SK-N-SH (cell line): ENCODE data around the gene SEPSECS. TPM values are rescaled to one million over a fixed set of nuclear protein-coding genes. Genes with fewer than 3 reads are reported as not detected.

Experiments
- CTCF ChIA-PET: fragments of 300-600, 350-600 bp; formaldehyde crosslinking; extraction: SDS; loops from one replicate; lab custom pipeline; 2021; lab: Yijun Ruan, JAX
- POLR2A ChIA-PET: fragments of 350-600 bp; sonication (Branson Sonifier 250); formaldehyde crosslinking; extraction: SDS; loops from one replicate; lab custom pipeline; 2020; ENCODE audit warnings: antibody characterized with exemption, inconsistent platforms; lab: Yijun Ruan, JAX
- DNase-seq: peaks from one replicate; pipeline ENCODE4 v3.0.0; 2012
- H2AFZ ChIP-seq: fragments of 200-600 bp; sonication (generic); 2 replicates; pipeline ENCODE4 v1.8.1; 2016; ENCODE audit warnings: antibody characterized with exemption, mild to moderate bottlenecking, low read depth
- H3F3A ChIP-seq: fragments of 200-600 bp; sonication (generic); replicated peaks from 2 replicates; pipeline ENCODE3; 2016; ENCODE audit warnings: antibody characterized with exemption, mild to moderate bottlenecking; ENCODE audit not compliant: insufficient read depth
- H3K27ac ChIP-seq, 2 experiments: fragments of 200-500 bp in 1 of 2; fragments of 200-600 bp in 1 of 2; sonication (Bioruptor generic) in 1 of 2; sonication (generic), shearing (Covaris generic) in 1 of 2; 2 replicates each; pipeline versions ENCODE4 v1.5.1 to v1.6.1; 2014 to 2016; ENCODE audit warnings: low read depth in 2 of 2, inconsistent platforms in 1 of 2, low read length in 1 of 2, mild to moderate bottlenecking in 1 of 2, mixed read lengths in 1 of 2
- H3K27me3 ChIP-seq: fragments of 200-600 bp; sonication (generic), shearing (Covaris generic); 2 replicates; pipeline ENCODE4 v1.6.1; 2016; ENCODE audit warnings: mixed run types; ENCODE audit not compliant: insufficient read depth
- H3K36me3 ChIP-seq, 2 experiments: fragments of 200-500 bp in 1 of 2; fragments of 200-600 bp in 1 of 2; sonication (Bioruptor generic) in 1 of 2; sonication (generic) in 1 of 2; replicated peaks in 1 of 2; 2 replicates each; pipeline versions ENCODE3 to v1.5.1; 2014 to 2016; ENCODE audit warnings: low read length in 1 of 2, mild to moderate bottlenecking in 1 of 2; ENCODE audit not compliant: insufficient read depth in 2 of 2, control insufficient read depth in 1 of 2
- H3K4me1 ChIP-seq, 2 experiments: fragments of 200-500 bp in 1 of 2; fragments of 200-600 bp in 1 of 2; sonication (Bioruptor generic) in 1 of 2; sonication (generic), shearing (Covaris generic) in 1 of 2; 2 replicates each; pipeline versions ENCODE4 v1.5.1 to v1.6.1; 2014 to 2016; ENCODE audit warnings: low read depth in 1 of 2, low read length in 1 of 2, mixed run types in 1 of 2; ENCODE audit not compliant: insufficient read depth in 2 of 2, control insufficient read depth in 1 of 2
- H3K4me2 ChIP-seq: fragments of 200-600 bp; sonication (generic), shearing (Covaris generic); 2 replicates; pipeline ENCODE4 v1.6.1; 2017; ENCODE audit warnings: mixed run types
- H3K4me3 ChIP-seq, 2 experiments: fragments of 200-500 bp in 1 of 2; fragments of 200-600 bp in 1 of 2; sonication (Bioruptor generic) in 1 of 2; sonication (generic), shearing (Covaris generic) in 1 of 2; 2 replicates each; pipeline versions ENCODE4 v1.5.1 to v1.8.1; 2014 to 2016; ENCODE audit warnings: low read depth in 2 of 2, inconsistent platforms in 1 of 2, low read length in 1 of 2, mild to moderate bottlenecking in 1 of 2, mixed read lengths in 1 of 2, moderate library complexity in 1 of 2
- H3K79me2 ChIP-seq: fragments of 200-600 bp; sonication (generic); 2 replicates; pipeline ENCODE4 v1.8.1; 2017; ENCODE audit warnings: mild to moderate bottlenecking; ENCODE audit not compliant: insufficient read depth
- H3K9ac ChIP-seq: fragments of 200-600 bp; sonication (generic); 2 replicates; pipeline ENCODE4 v1.6.1; 2017; ENCODE audit warnings: mixed run types
- H3K9me2 ChIP-seq: fragments of 200-600 bp; sonication (generic); 2 replicates; pipeline ENCODE4 v1.6.1; 2017; ENCODE audit warnings: mixed run types
- H3K9me3 ChIP-seq: fragments of 200-600 bp; sonication (generic); 2 replicates; pipeline ENCODE4 v1.6.1; 2017; ENCODE audit warnings: mixed run types, mild to moderate bottlenecking, moderate library complexity
- H4K20me1 ChIP-seq: fragments of 200-600 bp; sonication (generic); 2 replicates; pipeline ENCODE4 v1.6.1; 2017; ENCODE audit warnings: mild to moderate bottlenecking, mixed run types; ENCODE audit not compliant: insufficient read depth
- CHD2 ChIP-seq: fragments of 150-350 bp; IDR thresholded peaks from 2 replicates; pipeline ENCODE4 v1.6.1; 2018; ENCODE audit warnings: low read length; ENCODE audit not compliant: partially characterized antibody
- ELF1 ChIP-seq: IDR thresholded peaks from 2 replicates; pipeline ENCODE4 v1.4.0; 2012
- EZH2phosphoT487 ChIP-seq: fragments of 200-600 bp; sonication (generic); IDR thresholded peaks from 2 replicates; pipeline ENCODE4 v1.6.1; 2017; ENCODE audit warnings: low read depth, mixed run types, mild to moderate bottlenecking, antibody characterized with exemption, moderate library complexity, borderline replicate concordance
- FOXM1 ChIP-seq: IDR thresholded peaks from 2 replicates; pipeline ENCODE4 v1.4.0; 2012; ENCODE audit warnings: low read depth, mild to moderate bottlenecking
- GABPA ChIP-seq: IDR thresholded peaks from 2 replicates; pipeline ENCODE4 v1.4.0; 2012; ENCODE audit warnings: low read depth, mild to moderate bottlenecking
- GATA2 ChIP-seq: sonication (generic); formaldehyde crosslinking; IDR thresholded peaks from 2 replicates; pipeline ENCODE4 v1.5.0; 2020; ENCODE audit warnings: mild to moderate bottlenecking, missing genetic modification reagents
- MAX ChIP-seq: IDR thresholded peaks from 2 replicates; pipeline ENCODE4 v1.4.0; 2012; ENCODE audit warnings: low read depth
- MXI1 ChIP-seq: IDR thresholded peaks from 2 replicates; pipeline ENCODE4 v1.6.1; 2012; ENCODE audit warnings: mild to moderate bottlenecking, low read depth, low read length, improper control_type of control experiment
- NRF1 ChIP-seq: IDR thresholded peaks from 2 replicates; pipeline ENCODE4 v1.6.1; 2012; ENCODE audit warnings: low read depth, mild to moderate bottlenecking, low read length
- PBX3 ChIP-seq: IDR thresholded peaks from 2 replicates; pipeline ENCODE4; 2012
- POLR2AphosphoS5 ChIP-seq: IDR thresholded peaks from 2 replicates; pipeline ENCODE4 v1.6.1; 2012; ENCODE audit warnings: low read depth, low read length
- RAD21 ChIP-seq: IDR thresholded peaks from 2 replicates; pipeline ENCODE4 v1.6.1; 2012; ENCODE audit warnings: mild to moderate bottlenecking, low read length
- TAF1 ChIP-seq: IDR thresholded peaks from 2 replicates; pipeline ENCODE4 v1.6.1; 2012; ENCODE audit warnings: low read depth, mild to moderate bottlenecking, low read length, moderate library complexity, borderline replicate concordance
- TEAD4 ChIP-seq: IDR thresholded peaks from 2 replicates; pipeline ENCODE4 v1.4.0; 2012; ENCODE audit warnings: mild to moderate bottlenecking, borderline replicate concordance; ENCODE audit not compliant: insufficient read depth
- YY1 ChIP-seq: IDR thresholded peaks from 2 replicates; pipeline ENCODE4 v1.4.0; 2012; ENCODE audit warnings: low read depth, mild to moderate bottlenecking
- WGBS: methylation state at CpG from one replicate; pipeline ENCODE4 v1.1.6; 2017; ENCODE audit warnings: low lambda C conversion rate; 5-methylcytosine and 5-hydroxymethylcytosine counted together
- polyA plus RNA-seq, 3 experiments: library from polyadenylated mRNA; depleted of rRNA; stranded (reverse); fragments of >200 nt; gene quantifications; 2 replicates each; pipeline ENCODE4 v1.2.3, GENCODE V29; 2012
- TF ChIP-seq, protein P1 (sequence below): IDR thresholded peaks from 2 replicates; pipeline ENCODE4 v1.4.0; 2012; ENCODE audit warnings: low read depth, borderline replicate concordance
- TF ChIP-seq, protein P2 (sequence below): IDR thresholded peaks from 2 replicates; pipeline ENCODE4 v1.4.0; 2012; ENCODE audit warnings: low read depth, borderline replicate concordance

Gene SEPSECS
- polyA plus RNA-seq, 1 of the 3 experiments (the other 2 are of a cell fraction): 2.0 TPM

GRCh38 chr4:25133132-25133531, 27.1 kb downstream of the SEPSECS start:
- POLR2A ChIA-PET: no interaction called here
- no peak for DNase-seq
- no peaks in the 10 kb centered on the region for H3F3A ChIP-seq

GRCh38 chr4:25131926-25132325, 28.3 kb downstream of the SEPSECS start:
- Histone ChIP-seq H3K9ac (no peak overlapping the region), H2AFZ (no peak overlapping the region), H3K9me2 (no peaks in the 10 kb centered on the region), H4K20me1 (no peaks in the 10 kb centered on the region), H3K79me2 (no peaks in the 10 kb centered on the region), H3K27ac (no peak overlapping the region), H3K36me3 (peaks cover 0 to 2% of the 10 kb centered on the region in 2 experiments), H3K4me1 (no peaks in the 10 kb centered on the region)
- ChIA-PET POLR2A (no interaction called here), CTCF (interaction anchor here (1.0 to 4.6 kb wide), 4 partner anchors 10 to 152 kb away, joined by 3 to 23 read pairs (median 9); no protein-coding TSS in a partner anchor)
- no peak for TF ChIP-seq NRF1
- TF ChIP-seq GATA2 (CRISPR knock-in tag): no peak
- TF ChIP-seq TEAD4: no peak
- no peak for TF ChIP-seq MXI1
- TF ChIP-seq, all 33 proteins: peak for 0
- no peak for DNase-seq
- no peaks in the 10 kb centered on the region for H3F3A ChIP-seq
- H3K4me2 ChIP-seq: no peak overlapping the region
- no peaks in the 10 kb centered on the region for H3K9me3 ChIP-seq
- H3K4me3 ChIP-seq: no peak overlapping the region
- H3K27me3 ChIP-seq: no peaks in the 10 kb centered on the region

More at GRCh38 chr4:25133132-25133531, 27.1 kb downstream of the SEPSECS start:
- no peak overlapping the region for H3K4me3 ChIP-seq
- CTCF ChIA-PET: interaction anchor here (0.6 to 4.6 kb wide), 3 partner anchors 11 to 1620 kb away, joined by 3 to 23 read pairs (median 14); no protein-coding TSS in a partner anchor
- H3K9ac ChIP-seq: no peak overlapping the region
- H3K36me3 ChIP-seq: no peaks in the 10 kb centered on the region
- H4K20me1 ChIP-seq: no peaks in the 10 kb centered on the region
- no peaks in the 10 kb centered on the region for H3K9me3 ChIP-seq
- no peak overlapping the region for H3K4me2 ChIP-seq
- TF ChIP-seq FOXM1 (no peak), EZH2phosphoT487 (no peak), MAX (no peak), TAF1 (no peak), ELF1 (no peak), POLR2AphosphoS5 (no peak), YY1 (no peak)
- H3K27me3 ChIP-seq: no peaks in the 10 kb centered on the region
- H3K79me2 ChIP-seq: no peaks in the 10 kb centered on the region
- no peaks in the 10 kb centered on the region for H3K9me2 ChIP-seq
- no peak overlapping the region for H3K27ac ChIP-seq
- no peaks in the 10 kb centered on the region for H3K4me1 ChIP-seq
- no peak overlapping the region for H2AFZ ChIP-seq

DNA sequence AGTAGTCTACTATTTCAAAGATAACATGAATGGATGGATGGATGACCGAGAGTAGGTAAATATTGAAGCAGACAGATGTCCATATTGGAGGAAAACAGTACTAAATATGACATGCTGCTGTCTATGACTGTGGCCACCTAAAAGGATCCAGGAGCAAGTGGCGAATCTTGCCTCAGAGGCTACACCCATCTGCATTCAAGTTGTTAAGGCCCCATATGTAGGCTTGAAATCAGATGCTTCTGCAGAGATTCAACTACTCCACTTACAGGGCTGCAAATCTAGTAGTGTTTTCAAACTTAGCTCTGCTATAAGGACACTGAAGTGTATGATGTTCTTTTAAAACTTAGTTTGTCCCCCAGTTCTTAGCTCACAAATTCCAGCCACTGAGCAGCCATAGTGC, 28.9 kb downstream of the SEPSECS start:
- Histone ChIP-seq H3K4me3 (no peak overlapping the region), H3K27ac (no peak overlapping the region), H4K20me1 (no peaks in the 10 kb centered on the region), H2AFZ (no peak overlapping the region), H3K36me3 (peaks cover 0 to 2% of the 10 kb centered on the region in 2 experiments), H3K9me3 (no peaks in the 10 kb centered on the region), H3F3A (no peaks in the 10 kb centered on the region), H3K79me2 (no peaks in the 10 kb centered on the region), H3K4me1 (no peaks in the 10 kb centered on the region), H3K27me3 (no peaks in the 10 kb centered on the region), H3K9me2 (no peaks in the 10 kb centered on the region), H3K9ac (no peak overlapping the region), H3K4me2 (no peak overlapping the region)
- ChIA-PET POLR2A (no interaction called here), CTCF (interaction anchor here (1.0 to 4.6 kb wide), 3 partner anchors 10 to 13 kb away, joined by 3 to 23 read pairs (median 4); no protein-coding TSS in a partner anchor)
- WGBS: 81% methylated on average over 2 of the region's 2 CpGs
- no peak for DNase-seq
- TF ChIP-seq, protein P1, sequence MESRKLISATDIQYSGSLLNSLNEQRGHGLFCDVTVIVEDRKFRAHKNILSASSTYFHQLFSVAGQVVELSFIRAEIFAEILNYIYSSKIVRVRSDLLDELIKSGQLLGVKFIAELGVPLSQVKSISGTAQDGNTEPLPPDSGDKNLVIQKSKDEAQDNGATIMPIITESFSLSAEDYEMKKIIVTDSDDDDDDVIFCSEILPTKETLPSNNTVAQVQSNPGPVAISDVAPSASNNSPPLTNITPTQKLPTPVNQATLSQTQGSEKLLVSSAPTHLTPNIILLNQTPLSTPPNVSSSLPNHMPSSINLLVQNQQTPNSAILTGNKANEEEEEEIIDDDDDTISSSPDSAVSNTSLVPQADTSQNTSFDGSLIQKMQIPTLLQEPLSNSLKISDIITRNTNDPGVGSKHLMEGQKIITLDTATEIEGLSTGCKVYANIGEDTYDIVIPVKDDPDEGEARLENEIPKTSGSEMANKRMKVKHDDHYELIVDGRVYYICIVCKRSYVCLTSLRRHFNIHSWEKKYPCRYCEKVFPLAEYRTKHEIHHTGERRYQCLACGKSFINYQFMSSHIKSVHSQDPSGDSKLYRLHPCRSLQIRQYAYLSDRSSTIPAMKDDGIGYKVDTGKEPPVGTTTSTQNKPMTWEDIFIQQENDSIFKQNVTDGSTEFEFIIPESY: no peak
- TF ChIP-seq YY1 (no peak), PBX3 (no peak), RAD21 (no peak), GABPA (no peak), GATA2 (CRISPR knock-in tag) (no peak), CHD2 (no peak), POLR2AphosphoS5 (no peak)
- TF ChIP-seq, protein P2, sequence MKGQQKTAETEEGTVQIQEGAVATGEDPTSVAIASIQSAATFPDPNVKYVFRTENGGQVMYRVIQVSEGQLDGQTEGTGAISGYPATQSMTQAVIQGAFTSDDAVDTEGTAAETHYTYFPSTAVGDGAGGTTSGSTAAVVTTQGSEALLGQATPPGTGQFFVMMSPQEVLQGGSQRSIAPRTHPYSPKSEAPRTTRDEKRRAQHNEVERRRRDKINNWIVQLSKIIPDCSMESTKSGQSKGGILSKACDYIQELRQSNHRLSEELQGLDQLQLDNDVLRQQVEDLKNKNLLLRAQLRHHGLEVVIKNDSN: no peak
